Gastrocnemius medialis (tissue), 4 donors: ENCODE data around the gene SLC18A3.

ENCODE experiments used
- POLR2A ChIP-seq, 2 donors: fragments of 450-650 bp; IDR thresholded peaks; one replicate each; pipeline ENCODE4 v1.6.1; 2017; ENCODE audit warnings: antibody characterized with exemption in 2 of 2, mild to moderate bottlenecking in 2 of 2, moderate library complexity in 2 of 2
- TF ChIP-seq, protein P1 (sequence below), 5 experiments: fragments of 450-650 bp in 3 of 5; fragments of 200-600 bp in 2 of 5; sonication (generic) in 2 of 5; IDR thresholded peaks in 4 of 5; conservative IDR thresholded peaks in 1 of 5; 1 replicate in 4 of 5; 2 replicates in 1 of 5; pipeline ENCODE4 v1.5.1; 2016 to 2019; ENCODE audit warnings: antibody characterized with exemption in 5 of 5, mild to moderate bottlenecking in 3 of 5, moderate library complexity in 3 of 5

- TF ChIP-seq, protein P1, sequence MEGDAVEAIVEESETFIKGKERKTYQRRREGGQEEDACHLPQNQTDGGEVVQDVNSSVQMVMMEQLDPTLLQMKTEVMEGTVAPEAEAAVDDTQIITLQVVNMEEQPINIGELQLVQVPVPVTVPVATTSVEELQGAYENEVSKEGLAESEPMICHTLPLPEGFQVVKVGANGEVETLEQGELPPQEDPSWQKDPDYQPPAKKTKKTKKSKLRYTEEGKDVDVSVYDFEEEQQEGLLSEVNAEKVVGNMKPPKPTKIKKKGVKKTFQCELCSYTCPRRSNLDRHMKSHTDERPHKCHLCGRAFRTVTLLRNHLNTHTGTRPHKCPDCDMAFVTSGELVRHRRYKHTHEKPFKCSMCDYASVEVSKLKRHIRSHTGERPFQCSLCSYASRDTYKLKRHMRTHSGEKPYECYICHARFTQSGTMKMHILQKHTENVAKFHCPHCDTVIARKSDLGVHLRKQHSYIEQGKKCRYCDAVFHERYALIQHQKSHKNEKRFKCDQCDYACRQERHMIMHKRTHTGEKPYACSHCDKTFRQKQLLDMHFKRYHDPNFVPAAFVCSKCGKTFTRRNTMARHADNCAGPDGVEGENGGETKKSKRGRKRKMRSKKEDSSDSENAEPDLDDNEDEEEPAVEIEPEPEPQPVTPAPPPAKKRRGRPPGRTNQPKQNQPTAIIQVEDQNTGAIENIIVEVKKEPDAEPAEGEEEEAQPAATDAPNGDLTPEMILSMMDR (IDR thresholded peaks at IDR 0.05 in 4 of 5, conservative IDR thresholded peaks at IDR 0.05 in 1 of 5): no peak
- TF ChIP-seq POLR2A (IDR thresholded peaks at IDR 0.05): no peak
These were observed 38.1 kb downstream of the SLC18A3 start for GRCh38 chr10:49647985-49648795.
